ENCODE measurements around the gene S100A8.

The S100A8 gene

GRCh38 chr1:153389973-153390879, 647 bp downstream of the S100A8 start:
- no peak for DNase-seq

- DNase-seq: no peak
Observed at GRCh38 chr1:153389401-153389800, 1.5 kb downstream of the S100A8 start.

DNA sequence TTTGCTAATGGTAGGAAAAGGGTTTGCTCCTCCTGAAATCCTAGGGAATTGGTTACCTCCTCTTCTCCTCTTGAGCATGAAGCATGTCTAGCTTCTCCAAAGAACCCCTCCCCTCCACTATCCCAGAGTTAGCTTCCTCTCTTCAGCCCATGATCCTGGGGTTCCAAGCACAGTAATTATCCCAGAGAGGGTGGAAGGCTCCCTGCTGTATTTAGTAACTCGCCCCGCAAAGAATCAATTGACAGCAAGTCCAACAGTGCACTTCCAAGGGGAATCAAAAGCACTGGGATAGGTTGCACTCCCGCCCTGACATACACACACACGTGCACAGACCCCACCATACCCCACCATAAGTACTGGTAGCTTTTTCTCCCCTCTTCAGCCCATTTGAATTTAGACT, 3.1 kb downstream of the S100A8 start:
- DNase-seq: no peak

GRCh38 chr1:153387001-153387400, 3.9 kb downstream of the S100A8 start:
- no peak for DNase-seq

GRCh38 chr1:153386500-153386901, 4.4 kb downstream of the S100A8 start:
- DNase-seq: peak; percentile 84

DNA sequence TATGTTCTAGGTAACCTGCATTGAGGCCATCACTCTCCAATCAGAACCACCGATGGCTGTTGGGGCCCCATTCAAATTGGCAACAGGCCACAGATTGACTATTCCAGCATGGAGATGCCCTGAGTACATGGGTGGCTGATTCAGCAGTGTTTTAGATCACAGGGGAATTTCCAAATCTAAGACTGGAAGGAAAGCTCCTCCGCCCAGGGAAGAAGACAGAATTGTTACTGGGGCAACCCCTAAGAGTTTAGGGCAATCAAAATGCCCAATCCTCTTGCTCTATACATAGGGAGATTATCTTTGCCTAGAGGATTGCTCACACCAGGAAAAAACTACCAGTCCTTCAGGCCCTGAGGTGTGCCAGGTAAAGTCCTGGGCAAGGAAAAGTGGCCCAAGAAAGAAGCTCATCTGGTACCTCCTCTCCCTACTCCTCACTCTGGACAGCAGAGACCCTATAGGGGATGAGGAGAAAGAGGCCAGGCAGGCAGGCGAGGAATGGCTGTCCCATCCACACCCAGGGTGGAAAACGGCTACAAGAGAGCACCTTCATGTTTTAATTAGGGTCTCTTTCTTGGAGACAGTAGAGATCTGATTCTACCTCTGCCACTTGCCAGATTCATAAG, 5.8 kb downstream of the S100A8 start:
- no peak for DNase-seq

GRCh38 chr1:153380711-153381110, 10.2 kb downstream of the S100A8 start:
- DNase-seq: no peak

- no peak for DNase-seq
Observed at GRCh38 chr1:153379591-153379990, 11.3 kb downstream of the S100A8 start.

DNA sequence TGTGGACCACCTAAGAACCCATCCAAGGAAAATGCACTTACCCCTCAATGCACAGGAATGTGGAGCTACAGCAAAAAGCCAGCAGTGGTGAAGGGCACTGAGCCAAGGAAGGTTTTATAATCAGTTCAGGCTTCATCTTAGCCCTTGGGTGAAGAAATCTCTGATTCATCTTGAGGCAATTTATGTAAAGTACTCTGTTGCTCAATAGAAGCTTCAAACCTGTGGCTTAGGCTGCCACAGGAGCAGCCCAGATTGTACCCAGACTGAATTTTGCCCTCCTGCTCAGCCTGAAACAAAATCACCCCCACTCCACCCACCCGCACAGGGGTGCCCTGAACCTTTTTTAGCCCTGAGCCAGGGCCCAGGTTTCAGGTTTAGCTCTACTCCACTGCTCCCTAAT, 15.4 kb downstream of the S100A8 start, which contains the start of gene S100A12:
Gene S100A12 (minus strand): TSS at position 111 of the 400 bp plus-strand sequence. CDS start 1,029 bp downstream, outside the sequence.
- DNase-seq: no peak

DNA sequence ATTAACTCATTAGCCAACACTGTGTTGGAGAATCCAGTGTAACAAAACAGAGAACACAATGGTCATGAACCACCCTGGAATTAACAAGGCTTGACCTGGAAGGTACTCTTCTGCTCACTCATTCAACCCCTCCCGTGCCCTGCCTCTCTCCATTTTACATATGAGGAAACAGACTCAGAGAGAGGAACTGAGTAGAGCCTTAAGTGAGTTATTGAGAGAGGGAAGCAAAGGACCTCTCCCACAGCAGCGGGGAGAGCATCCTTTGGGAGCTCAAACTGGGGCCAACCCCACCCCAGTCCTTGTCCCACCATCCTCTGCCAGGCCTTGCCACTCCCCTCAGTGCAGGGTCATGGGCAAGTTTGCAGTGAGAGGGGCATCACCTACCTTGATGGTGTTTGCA, 16.8 kb downstream of the S100A8 start:
- DNase-seq: no peak

DNA sequence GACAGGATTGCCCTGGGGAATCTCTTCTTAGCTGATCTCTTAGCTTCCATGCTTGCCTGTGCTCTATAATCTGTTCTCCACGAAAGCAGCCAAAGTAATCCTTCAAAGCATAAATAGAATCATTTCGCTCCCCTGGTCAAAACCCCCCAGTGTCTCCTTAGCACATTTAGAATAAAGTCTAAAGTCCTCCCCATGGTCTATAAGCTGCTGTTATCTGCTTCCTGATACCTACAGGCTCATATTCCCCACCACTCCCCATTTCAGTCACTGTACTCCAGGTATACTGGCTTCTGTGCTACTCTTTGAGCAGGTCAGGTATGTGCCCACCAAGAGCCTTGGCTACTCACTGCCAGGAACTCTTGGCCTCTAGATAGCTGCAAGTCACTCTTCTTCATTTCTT, 18.3 kb downstream of the S100A8 start:
- DNase-seq: no peak

- DNase-seq: no peak
Observed at GRCh38 chr1:153371231-153371630, 19.6 kb downstream of the S100A8 start.

- no peak for DNase-seq
Observed at GRCh38 chr1:153370146-153370545, 20.7 kb downstream of the S100A8 start.

DNA sequence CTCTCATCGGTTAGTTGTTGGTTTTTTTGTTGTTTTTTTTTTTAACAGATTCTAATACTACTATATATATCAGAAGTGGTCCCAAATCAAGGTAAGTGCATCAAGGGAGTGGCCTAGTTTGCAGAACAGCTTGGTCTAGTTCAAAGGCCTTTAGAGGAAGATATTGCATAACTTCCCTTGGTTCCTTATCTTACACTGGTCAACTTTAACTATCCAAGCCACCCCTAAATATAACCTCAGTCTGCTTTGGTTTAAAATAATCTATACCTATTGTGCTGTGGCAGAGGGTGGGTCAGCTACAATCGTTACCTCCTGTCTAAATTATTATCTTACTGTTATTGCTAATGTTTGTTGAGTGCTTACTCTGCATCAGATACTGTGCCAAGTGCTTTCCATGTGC, 22.4 kb downstream of the S100A8 start:
- no peak for DNase-seq

GRCh38 chr1:153367090-153367489, 23.8 kb downstream of the S100A8 start:
- DNase-seq: no peak

- no peak for DNase-seq
Observed at GRCh38 chr1:153366261-153366660, 24.6 kb downstream of the S100A8 start.

DNA sequence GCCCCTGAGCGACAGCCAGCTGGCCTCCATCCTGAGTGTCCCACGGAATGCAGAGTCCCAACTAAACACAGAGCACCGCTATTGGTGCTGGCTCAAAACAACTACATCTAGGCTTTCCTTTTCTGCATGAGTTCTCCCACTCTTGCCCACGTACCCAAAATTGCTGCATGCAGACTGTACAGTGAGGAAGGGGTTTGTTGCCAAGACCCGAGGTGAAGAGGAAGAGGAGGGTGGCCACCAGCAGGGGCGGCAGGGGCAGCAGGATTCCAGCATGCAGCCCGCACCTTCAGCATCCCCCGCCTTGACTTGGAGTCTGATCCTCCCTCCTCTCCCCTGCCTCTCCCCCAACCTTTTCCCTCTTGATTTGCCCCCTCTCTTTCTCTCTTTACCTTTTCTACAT, 25.2 kb downstream of the S100A8 start:
- DNase-seq: no peak

- no peak for DNase-seq
Observed at GRCh38 chr1:153364766-153365666, 25.9 kb downstream of the S100A8 start.

DNA sequence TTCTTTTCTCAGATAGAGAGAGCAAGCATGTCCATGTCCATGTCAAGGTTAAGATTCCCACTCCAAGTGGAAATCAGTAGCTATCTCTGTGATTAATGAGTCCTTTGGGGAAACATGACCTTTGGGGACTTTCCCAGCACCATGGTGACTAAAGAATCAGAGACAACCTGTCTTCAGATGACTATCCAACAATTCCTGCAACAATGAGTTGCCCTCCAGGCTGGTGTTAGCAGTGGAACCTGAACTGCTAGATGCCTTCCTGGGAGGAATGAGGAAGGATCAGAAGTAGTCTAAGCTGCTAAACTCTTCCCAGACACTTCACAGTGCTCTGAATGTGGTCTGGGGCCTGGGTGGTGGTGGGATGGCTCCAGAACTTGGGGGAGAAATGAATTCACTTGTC, 26.7 kb downstream of the S100A8 start:
- no peak for DNase-seq

DNA sequence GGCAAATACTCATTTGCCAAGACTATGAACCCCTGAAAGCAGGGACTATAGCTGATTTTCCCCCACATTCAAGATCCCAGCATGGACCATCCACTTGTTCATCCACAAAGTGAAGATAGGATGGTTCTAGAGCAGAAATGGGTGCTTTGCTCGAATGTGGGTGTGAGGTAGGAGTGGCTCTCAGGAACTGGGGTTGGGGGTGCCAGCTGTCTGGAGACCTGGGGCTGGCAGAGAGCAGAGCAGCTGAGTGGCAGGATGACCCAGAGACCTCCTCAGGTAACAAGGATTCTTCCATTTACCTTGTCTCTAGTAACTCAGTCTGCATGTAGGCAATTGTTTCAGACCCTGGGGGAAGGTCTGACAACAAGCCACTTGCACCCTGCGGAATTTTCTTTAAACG, 27.2 kb downstream of the S100A8 start:
- no peak for DNase-seq

DNA sequence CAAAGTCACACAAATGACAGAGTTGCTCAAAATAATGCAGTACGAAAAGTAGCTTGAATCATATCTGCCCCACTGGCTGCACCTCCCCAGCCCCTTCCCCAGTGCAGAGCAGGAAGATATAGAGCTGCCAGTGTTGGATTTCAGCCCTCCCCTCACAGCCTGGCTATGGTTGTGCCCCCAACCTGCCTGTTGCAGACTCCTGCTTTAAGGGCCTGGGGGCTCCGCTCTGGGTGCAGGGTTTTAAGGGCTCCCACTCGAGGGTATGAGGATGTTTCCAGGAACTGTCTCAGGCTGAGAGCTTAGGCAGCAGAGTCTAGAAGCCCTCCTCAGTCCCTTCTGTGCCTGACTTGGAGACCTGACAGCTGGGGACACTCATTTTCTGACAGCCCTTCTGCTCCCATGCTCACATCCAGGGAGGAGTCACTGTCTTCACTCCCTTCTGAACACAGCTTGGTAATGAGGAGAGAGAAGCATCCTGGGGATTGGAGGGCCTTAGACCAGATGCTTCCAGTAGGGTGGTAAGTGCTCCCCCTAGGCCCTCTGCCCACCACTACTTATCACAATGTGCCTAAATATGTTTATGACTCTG, 28.6 kb downstream of the S100A8 start:
- DNase-seq: peak; percentile 94

DNA sequence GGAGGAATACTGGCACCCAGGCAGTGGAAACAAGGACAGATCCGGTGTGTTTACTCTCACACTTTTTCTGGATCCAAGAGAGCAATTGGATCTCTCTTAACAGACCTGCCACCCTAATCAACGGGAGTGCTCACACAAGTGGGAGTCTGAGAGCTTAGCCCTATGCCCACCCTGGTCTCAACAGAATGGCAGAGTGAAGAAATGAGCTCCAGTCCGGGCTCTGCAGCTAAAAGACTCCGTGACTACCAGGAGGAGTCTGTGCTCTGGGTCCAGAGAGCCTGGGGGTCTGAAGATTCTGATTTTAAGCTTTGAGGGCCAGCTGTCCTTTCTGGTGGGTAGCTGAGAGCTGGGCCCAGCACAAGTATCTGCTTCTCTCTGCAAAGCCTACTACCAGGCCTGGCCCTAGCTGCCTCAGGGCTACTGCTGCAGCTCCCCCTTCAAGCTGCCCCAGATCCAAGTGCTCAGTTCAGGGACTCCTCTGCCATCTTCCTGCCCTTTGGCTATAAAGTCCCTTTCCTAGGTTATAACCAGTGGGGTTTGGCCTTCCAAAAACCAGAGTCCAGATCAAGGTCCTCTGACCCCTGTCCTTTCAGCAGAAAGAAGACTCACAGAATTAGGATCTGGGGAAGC, 29.3 kb downstream of the S100A8 start:
- DNase-seq: no peak

All from NCI-H1694 treated with DMSO at 0.1 percent for 48 hours (cell line).